SK-N-SH treated with all-trans-retinoic acid at 6 μM for 48 hours (cell line): ENCODE measurements around the gene ICAM3.

Experiments used
- ATAC-seq: fragments of 200-7000 bp; cut with Tn5 transposase; 3 replicates; pipeline ENCODE4 v1.9.1; 2020; ENCODE audit warnings: mild to moderate bottlenecking, moderate library complexity
- ARNTL ChIP-seq: fragments of 450-650 bp; formaldehyde crosslinking; IDR thresholded peaks from 2 replicates; pipeline ENCODE4 v1.5.0; 2020; ENCODE audit warnings: low read depth, mild to moderate bottlenecking, moderate library complexity, borderline replicate concordance
- BACH2 ChIP-seq: fragments of 250-450 bp; sonication (Bioruptor Pico); IDR thresholded peaks from 2 replicates; pipeline ENCODE4 v1.9.0; 2021; ENCODE audit warnings: mild to moderate bottlenecking, borderline replicate concordance
- CREB5 ChIP-seq: fragments of 250-450 bp; sonication (Bioruptor Pico); IDR thresholded peaks from 2 replicates; pipeline ENCODE4 v1.5.1; 2020; ENCODE audit warnings: low read depth, mild to moderate bottlenecking, moderate library complexity
- CSDC2 ChIP-seq: fragments of 250-450 bp; sonication (Bioruptor Pico); IDR thresholded peaks from 2 replicates; pipeline ENCODE4 v1.5.0; 2020; ENCODE audit warnings: mild to moderate bottlenecking, moderate library complexity
- CSRNP3 ChIP-seq: fragments of 250-450 bp; sonication (Bioruptor Pico); IDR thresholded peaks from 2 replicates; pipeline ENCODE4 v1.5.1; 2021; ENCODE audit warnings: mild to moderate bottlenecking, moderate library complexity
- ESRRG ChIP-seq: fragments of 250-450 bp; sonication (Bioruptor Pico); IDR thresholded peaks from 2 replicates; pipeline ENCODE4 v1.6.1; 2021; ENCODE audit warnings: mild to moderate bottlenecking
- ISL1 ChIP-seq: fragments of 250-450 bp; sonication (Bioruptor Pico); IDR thresholded peaks from 2 replicates; pipeline ENCODE4 v2.1.2; 2022; ENCODE audit warnings: mild to moderate bottlenecking, moderate library complexity
- OSR1 ChIP-seq: fragments of 250-450 bp; sonication (Bioruptor Pico); IDR thresholded peaks from 2 replicates; pipeline ENCODE4 v1.8.0; 2022; ENCODE audit warnings: moderate library complexity, mild to moderate bottlenecking, inconsistent platforms
- PPARA ChIP-seq: fragments of 250-450 bp; sonication (Bioruptor Pico); IDR thresholded peaks from 2 replicates; pipeline ENCODE4 v1.5.0; 2020; ENCODE audit warnings: mild to moderate bottlenecking, borderline replicate concordance
- RARB ChIP-seq: fragments of 250-450 bp; sonication (Bioruptor Pico); IDR thresholded peaks from 2 replicates; pipeline ENCODE4 v1.8.0; 2021; ENCODE audit warnings: mild to moderate bottlenecking, moderate library complexity
- SNAI2 ChIP-seq: fragments of 250-450 bp; sonication (Bioruptor Pico); IDR thresholded peaks from 2 replicates; pipeline ENCODE4 v1.5.0; 2020; ENCODE audit warnings: mild to moderate bottlenecking, moderate library complexity
- TOX ChIP-seq: fragments of 250-450 bp; sonication (Bioruptor Pico); IDR thresholded peaks from 2 replicates; pipeline ENCODE4 v1.8.0; 2021; ENCODE audit warnings: mild to moderate bottlenecking, moderate library complexity, borderline replicate concordance
- ZC3H10 ChIP-seq: fragments of 250-450 bp; sonication (Bioruptor Pico); IDR thresholded peaks from 2 replicates; pipeline ENCODE4 v1.5.1; 2021; ENCODE audit warnings: mild to moderate bottlenecking, moderate library complexity
- ZFP3 ChIP-seq: fragments of 250-450 bp; sonication (Bioruptor Pico); IDR thresholded peaks from 2 replicates; pipeline ENCODE4 v1.5.0; 2020; ENCODE audit warnings: mild to moderate bottlenecking, moderate library complexity
- ZFP30 ChIP-seq: fragments of 450-650 bp; formaldehyde crosslinking; IDR thresholded peaks from 2 replicates; pipeline ENCODE4 v1.5.0; 2022; ENCODE audit warnings: mild to moderate bottlenecking, moderate library complexity
- ZNF565 ChIP-seq: fragments of 450-650 bp; formaldehyde crosslinking; conservative IDR thresholded peaks from 2 replicates; pipeline ENCODE4 v1.5.0; 2020; ENCODE audit warnings: low read depth, mild to moderate bottlenecking, moderate library complexity
- ZNF70 ChIP-seq: fragments of 450-650 bp; formaldehyde crosslinking; IDR thresholded peaks from 2 replicates; pipeline ENCODE4 v1.5.0; 2020; ENCODE audit warnings: mild to moderate bottlenecking, moderate library complexity
- TF ChIP-seq, protein P1 (sequence below): fragments of 250-450 bp; sonication (Bioruptor Pico); IDR thresholded peaks from 2 replicates; pipeline ENCODE4 v1.8.0; 2021; ENCODE audit warnings: low read depth, mild to moderate bottlenecking, moderate library complexity, borderline replicate concordance
- TF ChIP-seq, protein P2 (sequence below): fragments of 250-450 bp; sonication (Bioruptor Pico); IDR thresholded peaks from 2 replicates; pipeline ENCODE4 v1.5.0; 2020; ENCODE audit warnings: mild to moderate bottlenecking, moderate library complexity

ICAM3 gene

GRCh38 chr19:10363789-10364281, 24.4 kb upstream of the ICAM3 start:
- TF ChIP-seq ZFP3 (CRISPR knock-in tag) (no peak), PPARA (CRISPR knock-in tag) (no peak), CREB5 (CRISPR knock-in tag) (no peak), ARNTL (no peak), ZFP30 (CRISPR knock-in tag) (no peak)
- TF ChIP-seq, protein P1, sequence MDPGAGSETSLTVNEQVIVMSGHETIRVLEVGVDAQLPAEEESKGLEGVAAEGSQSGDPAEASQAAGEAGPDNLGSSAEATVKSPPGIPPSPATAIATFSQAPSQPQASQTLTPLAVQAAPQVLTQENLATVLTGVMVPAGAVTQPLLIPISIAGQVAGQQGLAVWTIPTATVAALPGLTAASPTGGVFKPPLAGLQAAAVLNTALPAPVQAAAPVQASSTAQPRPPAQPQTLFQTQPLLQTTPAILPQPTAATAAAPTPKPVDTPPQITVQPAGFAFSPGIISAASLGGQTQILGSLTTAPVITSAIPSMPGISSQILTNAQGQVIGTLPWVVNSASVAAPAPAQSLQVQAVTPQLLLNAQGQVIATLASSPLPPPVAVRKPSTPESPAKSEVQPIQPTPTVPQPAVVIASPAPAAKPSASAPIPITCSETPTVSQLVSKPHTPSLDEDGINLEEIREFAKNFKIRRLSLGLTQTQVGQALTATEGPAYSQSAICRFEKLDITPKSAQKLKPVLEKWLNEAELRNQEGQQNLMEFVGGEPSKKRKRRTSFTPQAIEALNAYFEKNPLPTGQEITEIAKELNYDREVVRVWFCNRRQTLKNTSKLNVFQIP (CRISPR knock-in tag): no peak
- TF ChIP-seq, all 23 proteins: peak for 0
- ATAC-seq: no peak

- no peak for TF ChIP-seq ESRRG (CRISPR knock-in tag)
- ATAC-seq: no peak
Measured at GRCh38 chr19:10362259-10362658, 22.8 kb upstream of the ICAM3 start.

DNA sequence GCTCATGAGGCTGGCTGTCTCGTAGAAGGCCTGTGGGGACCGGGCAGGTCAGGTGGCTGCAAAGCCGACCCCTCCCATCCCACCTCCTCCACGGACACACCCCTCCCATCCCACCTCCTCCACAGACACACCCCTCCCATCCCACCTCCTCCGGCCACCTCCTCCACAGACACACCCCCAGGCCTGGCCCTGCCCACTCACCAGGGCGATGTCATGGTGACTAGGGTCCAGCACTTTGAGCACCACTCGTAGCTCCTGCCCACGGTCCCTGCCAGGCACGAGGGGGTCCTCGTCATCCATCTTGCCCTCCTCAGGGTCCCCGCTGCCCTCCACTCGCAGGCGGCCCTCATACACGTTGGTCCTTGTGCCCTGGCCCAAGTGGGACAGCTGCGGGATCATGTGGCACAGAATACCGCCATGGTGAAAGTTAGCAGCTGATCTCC, 22.2 kb upstream of the ICAM3 start:
- TF ChIP-seq ISL1 (CRISPR knock-in tag) (no peak), CSDC2 (CRISPR knock-in tag) (no peak), RARB (CRISPR knock-in tag) (no peak), TOX (CRISPR knock-in tag) (no peak), ZNF565 (no peak), CSRNP3 (CRISPR knock-in tag) (no peak), OSR1 (no peak), ZFP30 (CRISPR knock-in tag) (no peak), ZC3H10 (no peak), BACH2 (CRISPR knock-in tag) (no peak)
- TF ChIP-seq, protein P1 (CRISPR knock-in tag): no peak
- TF ChIP-seq, protein P2, sequence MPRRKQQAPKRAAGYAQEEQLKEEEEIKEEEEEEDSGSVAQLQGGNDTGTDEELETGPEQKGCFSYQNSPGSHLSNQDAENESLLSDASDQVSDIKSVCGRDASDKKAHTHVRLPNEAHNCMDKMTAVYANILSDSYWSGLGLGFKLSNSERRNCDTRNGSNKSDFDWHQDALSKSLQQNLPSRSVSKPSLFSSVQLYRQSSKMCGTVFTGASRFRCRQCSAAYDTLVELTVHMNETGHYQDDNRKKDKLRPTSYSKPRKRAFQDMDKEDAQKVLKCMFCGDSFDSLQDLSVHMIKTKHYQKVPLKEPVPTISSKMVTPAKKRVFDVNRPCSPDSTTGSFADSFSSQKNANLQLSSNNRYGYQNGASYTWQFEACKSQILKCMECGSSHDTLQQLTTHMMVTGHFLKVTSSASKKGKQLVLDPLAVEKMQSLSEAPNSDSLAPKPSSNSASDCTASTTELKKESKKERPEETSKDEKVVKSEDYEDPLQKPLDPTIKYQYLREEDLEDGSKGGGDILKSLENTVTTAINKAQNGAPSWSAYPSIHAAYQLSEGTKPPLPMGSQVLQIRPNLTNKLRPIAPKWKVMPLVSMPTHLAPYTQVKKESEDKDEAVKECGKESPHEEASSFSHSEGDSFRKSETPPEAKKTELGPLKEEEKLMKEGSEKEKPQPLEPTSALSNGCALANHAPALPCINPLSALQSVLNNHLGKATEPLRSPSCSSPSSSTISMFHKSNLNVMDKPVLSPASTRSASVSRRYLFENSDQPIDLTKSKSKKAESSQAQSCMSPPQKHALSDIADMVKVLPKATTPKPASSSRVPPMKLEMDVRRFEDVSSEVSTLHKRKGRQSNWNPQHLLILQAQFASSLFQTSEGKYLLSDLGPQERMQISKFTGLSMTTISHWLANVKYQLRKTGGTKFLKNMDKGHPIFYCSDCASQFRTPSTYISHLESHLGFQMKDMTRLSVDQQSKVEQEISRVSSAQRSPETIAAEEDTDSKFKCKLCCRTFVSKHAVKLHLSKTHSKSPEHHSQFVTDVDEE (CRISPR knock-in tag): no peak
- ATAC-seq: no peak

GRCh38 chr19:10356431-10356830, 17.0 kb upstream of the ICAM3 start:
- TF ChIP-seq ZNF70: no peak
- TF ChIP-seq SNAI2 (CRISPR knock-in tag): no peak
- TF ChIP-seq OSR1: no peak
- ATAC-seq: no peak
